SIG-M5 (cell line): Measurements from ENCODE around the gene PPIE.
"Not testable (repeated sequence)": the region's sequence is repeated elsewhere in the genome, so short reads cannot be mapped to it uniquely, and the experiment has no call there.

Experiments used
- DNase-seq: peaks from one replicate; lab custom pipeline; 2025; lab: John Stamatoyannopoulos, UW

The PPIE gene

DNA sequence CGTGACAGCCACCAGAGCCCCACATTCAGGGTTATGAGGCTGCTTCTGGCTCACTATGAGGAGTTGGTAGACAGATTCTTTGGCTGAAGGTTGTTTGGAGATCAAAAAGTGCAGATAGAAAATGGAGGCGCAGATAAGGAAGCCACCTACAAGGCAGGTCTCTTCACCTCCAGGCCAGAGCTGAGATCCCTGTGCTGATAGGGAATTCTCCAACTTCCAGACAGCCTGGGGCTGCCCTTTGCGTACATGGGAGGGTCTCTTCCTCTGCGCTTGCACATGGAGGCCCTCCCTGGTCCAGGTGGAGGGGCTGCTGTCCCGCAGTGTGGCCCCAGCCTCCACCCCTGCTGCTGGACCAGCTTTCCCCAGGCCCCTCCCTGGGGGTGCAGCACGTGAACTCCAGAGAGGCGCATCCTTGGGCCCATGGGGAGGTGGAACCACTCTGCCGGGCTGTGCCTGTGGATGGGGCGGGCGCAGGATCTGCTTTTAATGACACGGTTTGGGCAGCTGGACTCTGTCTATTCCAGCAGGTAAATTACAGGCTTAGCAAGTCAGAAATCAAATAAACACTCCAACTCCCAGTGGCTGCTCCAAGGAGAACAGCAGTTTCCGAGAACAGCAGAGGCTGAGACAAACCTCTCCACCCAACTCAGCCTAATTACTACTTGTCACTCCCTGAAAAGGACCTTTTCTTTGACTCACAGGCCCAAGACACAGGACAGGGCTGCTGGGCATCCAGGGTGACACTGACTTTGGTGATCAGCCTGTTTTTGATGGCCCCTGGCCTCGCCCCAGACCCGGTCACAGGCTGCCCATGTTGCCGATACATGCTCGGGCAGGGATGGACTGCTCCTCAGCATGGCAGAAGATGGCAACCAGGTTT is 20.1 kb downstream of the PPIE start:
- no peak for DNase-seq

GRCh38 chr1:39759436-39759726 is 20.7 kb downstream of the PPIE start:
- DNase-seq: no peak

DNA sequence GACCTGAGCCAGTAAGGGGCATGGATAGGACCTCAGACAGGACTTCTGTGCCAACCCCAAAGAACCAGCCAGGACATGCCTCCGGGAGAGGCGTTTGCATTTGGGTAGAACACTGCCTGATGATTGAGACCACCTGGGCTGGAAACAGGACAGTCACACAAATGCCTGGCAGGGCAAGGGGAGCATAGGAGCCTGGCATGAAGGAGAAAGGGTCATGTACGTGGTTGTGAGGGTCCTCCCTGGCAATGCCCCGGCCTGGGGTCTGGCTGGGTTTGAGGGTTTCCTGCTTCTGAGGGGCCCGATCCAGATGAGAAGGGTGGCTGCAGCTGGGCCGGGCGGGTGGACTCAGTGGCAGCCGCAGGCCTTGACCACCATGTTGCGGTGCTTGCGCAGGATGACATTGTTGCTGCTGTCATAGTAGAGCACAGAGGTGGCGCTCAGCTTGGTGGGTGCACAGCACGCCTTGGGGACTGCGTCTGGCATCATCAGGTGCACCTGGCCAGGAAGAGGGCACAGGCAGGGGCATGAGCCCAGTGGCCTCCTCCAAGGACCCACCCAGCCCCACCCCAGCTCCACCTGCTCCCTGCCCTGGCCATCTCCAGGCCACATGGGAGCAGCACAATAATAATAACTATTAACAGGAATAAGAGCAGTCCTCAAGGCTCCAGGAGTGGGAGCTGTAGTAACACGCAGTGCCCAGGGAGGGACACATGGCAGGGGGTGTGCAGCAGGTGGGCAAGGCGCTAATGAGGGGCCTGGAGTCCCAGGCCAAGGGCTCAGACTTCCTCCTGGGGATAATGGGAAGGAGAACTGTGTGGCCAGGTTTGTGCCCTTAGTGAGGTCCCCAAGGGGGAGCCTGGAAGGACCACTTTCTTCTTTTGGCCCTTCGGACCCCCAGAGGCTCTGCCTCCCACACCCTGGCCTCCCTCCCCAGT is 21.7 kb downstream of the PPIE start:
- no peak for DNase-seq

DNA sequence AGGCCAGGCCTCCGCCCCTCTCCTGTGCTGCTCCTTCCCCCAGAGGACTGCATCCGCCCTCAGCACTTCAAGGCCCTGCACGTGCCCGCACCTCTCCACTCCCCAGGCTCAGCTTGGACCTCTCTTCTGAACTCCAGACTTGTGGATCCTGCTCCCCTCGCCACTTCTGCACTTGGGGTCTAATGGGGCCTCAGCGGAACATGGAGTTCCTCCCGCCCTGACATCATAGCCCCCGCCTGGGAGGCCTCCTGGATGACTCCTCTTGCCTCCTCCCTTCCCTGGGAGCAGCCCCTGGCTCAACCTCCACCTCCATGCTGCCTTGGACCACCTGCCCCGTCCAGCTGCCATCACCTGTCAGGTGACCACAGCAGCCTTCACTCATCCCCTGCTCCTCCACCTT is 22.3 kb downstream of the PPIE start:
- DNase-seq: no peak

- no peak for DNase-seq
Observed at GRCh38 chr1:39761557-39762260, 23.0 kb downstream of the PPIE start.

DNA sequence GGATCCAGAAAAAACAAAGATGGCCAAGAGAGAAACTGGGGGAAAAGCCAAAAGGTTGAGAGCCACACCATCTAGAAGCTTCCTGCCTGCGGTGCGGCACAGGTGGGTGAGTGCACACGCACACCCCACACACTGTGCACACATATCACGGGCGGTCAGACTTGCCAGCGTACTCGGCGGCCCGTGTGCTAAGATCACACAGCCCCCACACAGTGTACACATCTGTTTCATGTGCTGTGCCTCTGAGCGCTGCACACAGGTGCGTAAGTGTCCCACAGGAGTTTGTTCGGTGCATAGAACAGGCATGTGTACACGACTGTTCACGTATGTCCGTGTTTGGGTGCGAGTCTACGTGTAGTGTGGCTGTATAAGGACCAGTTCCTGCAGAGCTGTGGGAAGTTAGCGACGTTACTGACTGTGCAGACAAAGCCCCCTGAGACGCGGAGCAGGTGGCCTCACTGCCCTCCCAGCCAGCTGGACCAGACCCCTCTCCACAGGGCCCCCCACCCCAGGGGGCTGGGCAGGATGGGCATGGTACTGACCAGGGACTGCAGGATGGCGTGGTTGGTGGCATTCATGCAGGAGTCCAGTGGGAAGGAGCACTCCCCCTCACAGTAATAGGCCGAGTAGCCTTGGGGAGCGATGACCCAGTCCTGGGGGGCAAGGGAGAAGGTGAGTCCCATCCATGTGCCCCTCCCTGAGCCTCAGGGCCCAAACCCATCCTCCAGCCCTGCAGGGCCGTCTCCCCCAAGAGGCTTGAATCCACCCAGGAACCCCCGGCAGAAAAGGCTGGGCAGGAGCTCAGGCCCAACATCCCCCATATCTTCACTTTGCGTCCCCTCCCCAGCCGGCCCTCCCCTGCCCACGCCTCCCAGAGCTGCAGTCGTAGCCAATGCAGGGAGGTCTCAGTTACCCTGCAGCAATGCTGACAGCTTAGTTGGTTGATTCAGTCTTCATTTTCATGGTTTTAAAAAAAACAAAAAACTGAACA is 24.2 kb downstream of the PPIE start:
- no peak for DNase-seq

DNA sequence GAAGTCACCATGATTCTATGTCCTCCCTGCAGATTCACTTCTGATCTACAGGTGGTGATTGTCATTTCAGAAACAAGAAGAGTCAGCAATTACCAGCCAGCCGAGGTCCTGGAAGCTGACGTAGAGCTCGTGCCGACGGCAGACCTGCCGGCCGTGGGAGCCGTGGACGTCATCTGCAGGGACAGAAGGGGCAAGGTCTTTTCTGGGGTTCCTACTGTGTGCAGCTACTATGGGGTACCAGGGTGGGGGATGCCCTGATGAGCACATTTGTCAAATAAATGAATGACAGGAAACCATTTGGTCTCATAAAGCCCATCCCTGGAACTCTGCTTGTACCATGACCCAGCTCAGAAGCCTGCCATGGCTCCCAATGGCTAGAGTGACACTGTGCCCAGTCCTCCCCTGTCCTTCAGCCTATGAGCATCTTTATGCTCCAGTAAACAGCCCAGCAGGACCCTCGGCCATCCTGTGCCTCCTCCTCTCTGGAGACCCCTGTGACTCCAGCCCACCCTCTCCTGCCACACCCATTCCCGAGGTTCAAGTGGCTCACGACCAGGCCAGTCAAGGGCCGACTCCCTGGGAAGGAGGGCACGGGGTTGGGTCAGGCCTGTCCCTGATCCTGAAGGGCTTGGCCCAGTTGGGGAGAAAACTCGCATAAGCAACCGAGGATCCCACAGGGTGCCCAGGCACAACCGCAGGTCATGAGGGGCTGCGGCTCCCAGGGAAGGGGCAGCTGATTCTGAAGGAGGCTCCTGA is 25.1 kb downstream of the PPIE start:
- not testable (repeated sequence) for DNase-seq

DNA sequence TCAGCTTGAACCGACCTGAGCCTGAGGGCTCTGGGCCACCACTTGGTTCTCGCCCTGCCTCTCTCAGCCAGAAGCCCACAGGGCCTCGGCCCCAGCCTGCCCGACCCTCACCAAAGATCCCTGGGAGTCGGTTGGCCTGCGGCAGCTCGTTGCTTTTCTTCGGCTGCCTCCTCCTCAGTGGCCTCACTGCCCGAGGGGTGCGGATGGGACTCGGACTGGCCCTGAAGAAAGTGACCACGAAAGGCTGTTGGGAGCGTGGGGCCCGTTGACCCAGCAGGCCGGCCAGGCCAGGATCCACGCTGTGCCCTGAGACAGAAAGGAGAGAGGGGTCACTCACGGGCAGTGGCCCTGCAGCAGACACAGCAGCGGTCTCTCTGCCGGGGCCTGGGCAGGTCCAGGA is 25.8 kb downstream of the PPIE start:
- not testable (repeated sequence) for DNase-seq

- not testable (repeated sequence) for DNase-seq
Observed at GRCh38 chr1:39766466-39766865, 27.8 kb downstream of the PPIE start.

DNA sequence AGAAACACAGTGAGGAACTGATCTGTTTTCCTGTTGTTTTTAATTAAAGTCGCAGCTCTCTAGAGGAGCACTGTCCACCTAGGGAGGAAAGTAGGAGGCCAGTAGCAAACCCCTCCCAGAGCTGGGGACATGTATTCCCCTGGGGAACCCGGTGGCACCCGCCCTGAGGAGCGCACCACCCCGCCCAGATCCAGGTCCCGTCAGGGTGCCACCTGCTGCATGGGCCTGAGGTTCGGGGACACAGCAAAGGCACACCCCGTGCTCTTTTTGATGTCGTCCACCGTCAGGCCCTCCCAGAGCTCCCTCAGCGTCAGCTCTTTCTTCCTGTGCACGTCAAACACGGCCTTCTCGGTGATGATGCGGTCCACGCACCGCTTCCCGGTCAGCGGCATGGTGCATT is 30.8 kb downstream of the PPIE start:
- DNase-seq: not testable (repeated sequence)

DNA sequence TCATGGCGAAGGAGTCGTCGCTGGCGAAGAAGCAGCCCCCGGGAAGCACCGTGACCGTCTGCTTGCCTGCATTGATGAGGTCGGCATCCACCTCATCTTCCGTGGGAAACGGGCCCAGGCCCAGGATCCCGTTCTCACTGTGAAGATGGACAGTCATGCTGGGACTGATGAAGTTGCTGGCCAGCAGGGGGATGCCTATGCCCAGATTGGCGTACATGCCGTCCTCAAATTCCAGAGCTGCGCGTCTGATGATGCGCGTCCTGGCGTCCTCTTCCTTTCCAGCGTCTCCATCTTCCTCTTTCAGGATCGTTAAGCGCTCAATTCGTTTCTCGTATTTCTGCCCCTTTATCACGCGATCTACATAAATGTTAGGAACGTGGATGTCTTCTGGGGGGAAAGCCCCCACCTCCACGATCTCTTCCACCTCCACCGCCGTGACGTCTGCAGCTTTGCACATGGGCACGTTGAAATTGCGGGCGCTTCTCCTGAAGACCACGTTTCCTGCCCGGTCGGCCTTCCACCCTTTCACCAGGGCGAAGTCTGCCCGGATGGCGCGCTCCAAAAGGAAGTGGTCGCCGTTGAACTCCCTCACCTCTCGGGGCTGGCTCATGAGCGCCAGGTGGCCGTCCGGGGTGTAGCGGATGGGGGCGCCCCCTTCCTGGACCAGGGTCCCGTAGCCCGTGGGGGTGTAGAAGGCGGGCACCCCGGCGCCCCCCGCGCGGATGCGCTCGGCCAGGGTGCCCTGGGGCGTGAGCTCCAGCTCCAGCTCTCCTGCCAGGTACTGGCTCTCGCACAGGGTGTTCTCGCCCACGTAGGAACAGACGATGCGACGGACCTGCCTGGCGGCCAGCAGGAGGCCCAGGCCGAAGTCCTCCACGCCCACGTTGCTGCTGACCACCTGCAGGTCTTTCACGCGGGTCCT is 31.7 kb downstream of the PPIE start:
- DNase-seq: not testable (repeated sequence)

GRCh38 chr1:39771022-39771532 is 32.4 kb downstream of the PPIE start, which contains the start of gene OXCT2:
OXCT2 (minus strand) TSS chr1:39771348; CDS start chr1:39771255, 93 bp downstream.
- DNase-seq: not testable (repeated sequence)

DNA sequence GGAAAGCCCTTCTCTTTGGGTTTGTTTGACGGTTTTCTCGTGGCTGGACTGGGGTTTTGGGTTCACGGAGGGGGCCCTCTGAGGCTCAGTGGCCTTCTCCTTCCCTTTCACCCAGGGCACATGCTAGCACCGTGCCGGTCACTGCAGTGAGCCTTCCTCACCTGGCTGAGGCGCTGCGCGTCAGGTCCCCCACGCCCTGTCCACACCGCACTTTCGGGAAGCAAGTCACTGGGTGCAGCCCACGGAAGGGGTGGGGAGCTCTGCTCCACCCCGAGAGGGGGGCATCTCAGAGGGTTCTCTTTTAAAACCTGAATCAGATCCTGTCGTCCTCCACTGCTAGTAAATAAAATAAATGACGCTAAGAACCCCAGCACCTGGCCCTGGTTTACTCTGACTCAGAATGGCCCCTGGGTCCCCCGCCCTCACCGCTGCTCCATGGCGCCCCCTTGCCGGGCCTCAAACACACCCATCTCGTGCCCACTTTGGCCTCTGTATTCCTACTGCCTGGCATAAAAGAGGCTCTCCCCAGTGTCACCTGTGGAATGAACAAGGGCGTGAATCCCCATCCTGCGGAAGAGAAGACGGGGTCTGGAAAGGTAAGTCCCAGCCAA is 34.8 kb downstream of the PPIE start:
- not testable (repeated sequence) for DNase-seq

DNA sequence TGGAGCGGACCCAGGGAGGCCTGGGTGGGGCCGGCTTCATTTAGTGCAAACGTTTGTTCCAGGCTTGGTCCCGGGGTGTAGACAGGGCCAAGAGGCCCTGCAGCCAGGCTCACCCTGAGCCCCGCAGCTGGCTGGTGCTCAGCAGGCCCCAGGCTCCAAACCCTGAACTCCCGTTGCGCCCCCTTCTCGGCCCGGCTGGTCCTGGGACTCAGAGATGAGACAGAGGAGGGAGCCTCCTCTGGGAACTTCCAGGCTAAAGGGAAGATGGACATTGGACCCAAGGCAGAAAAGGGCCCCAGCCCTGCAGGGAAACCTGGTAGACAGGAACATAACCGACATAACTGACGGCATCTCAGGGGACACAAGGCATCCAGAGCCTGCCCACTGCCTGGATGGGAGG is 36.5 kb downstream of the PPIE start:
- not testable (repeated sequence) for DNase-seq

- not testable (repeated sequence) for DNase-seq
Observed at GRCh38 chr1:39775676-39776399, 37.2 kb downstream of the PPIE start.

GRCh38 chr1:39776400-39776713 is 37.7 kb downstream of the PPIE start:
- no peak for DNase-seq

DNA sequence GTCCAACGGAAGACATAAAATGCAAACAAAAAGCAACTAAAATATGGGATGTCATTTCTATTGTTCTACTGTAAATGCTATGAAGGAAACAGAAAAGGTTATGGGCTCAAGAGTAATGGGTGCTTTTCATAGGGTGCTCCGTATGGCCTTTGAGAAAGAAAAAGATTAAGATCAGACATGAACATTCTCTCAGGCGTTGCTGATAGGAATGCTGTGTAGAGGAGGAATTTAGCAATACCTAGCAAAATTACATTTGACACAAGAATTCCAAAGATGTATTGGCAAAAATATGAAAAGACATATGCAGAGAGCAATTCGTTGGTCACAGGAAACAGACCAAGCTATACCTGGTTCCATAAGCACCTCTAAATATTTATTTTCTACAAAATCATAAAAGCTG is 38.2 kb downstream of the PPIE start:
- no peak for DNase-seq

DNA sequence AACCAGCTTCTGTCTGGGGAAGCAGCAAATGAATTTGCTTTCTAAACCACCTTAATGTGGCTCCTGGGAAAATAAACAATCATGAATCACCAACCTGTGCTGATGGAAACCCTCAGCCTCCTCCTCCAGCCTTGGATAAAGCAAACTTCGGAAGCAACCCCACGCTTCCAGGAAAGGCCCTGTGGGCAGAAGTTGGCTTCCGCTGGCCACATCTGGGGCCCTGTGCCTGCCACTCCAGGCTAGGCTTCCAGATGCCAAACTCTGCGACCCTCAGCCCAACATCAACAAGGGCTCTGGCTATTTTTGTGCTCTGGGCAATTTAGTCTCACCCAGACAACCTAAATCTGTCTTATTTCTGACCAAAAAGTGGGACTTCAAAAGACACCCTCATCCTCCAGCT is 38.6 kb downstream of the PPIE start:
- DNase-seq: no peak
